Testis (tissue), 2 donors: ENCODE measurements around the gene TYW1.
"Not testable (repeated sequence)": the region's sequence is repeated elsewhere in the genome, so short reads cannot be mapped to it uniquely, and the experiment has no call there.

Experiments used
- CTCF ChIP-seq, 3 experiments: fragments of 450-650 bp in 2 of 3; fragments of 200-600 bp in 1 of 3; sonication (generic) in 1 of 3; IDR thresholded peaks; one replicate each; pipeline ENCODE4 v1.5.1; 2016 to 2019; ENCODE audit warnings: antibody characterized with exemption in 3 of 3, mild to moderate bottlenecking in 2 of 3, moderate library complexity in 1 of 3
- POLR2A ChIP-seq: fragments of 450-650 bp; IDR thresholded peaks from one replicate; pipeline ENCODE4 v1.6.1; 2017; ENCODE audit warnings: antibody characterized with exemption, mild to moderate bottlenecking, moderate library complexity

GRCh38 chr7:67264000-67264399 lies 267.4 kb downstream of the TYW1 start:
- not testable (repeated sequence) for TF ChIP-seq POLR2A; CTCF (IDR thresholded peaks at IDR 0.05)
